ENCODE data around the gene OR13J1. TPM values are rescaled to one million over a fixed set of nuclear protein-coding genes. Genes with fewer than 3 reads are reported as not detected.

The OR13J1 gene
- total RNA-seq, 1 donor from 2014 or later = not detected

GRCh38 chr9:35861161-35861897 is 8.9 kb downstream of the OR13J1 start:
- H3K9me3 Mint-ChIP-seq = no peaks in the 10 kb centered on the region
- H3K27me3 Mint-ChIP-seq (ENCODE audit: low read depth) = peaks cover 25% of the 10 kb centered on the region
- H3K4me3 Mint-ChIP-seq = no peak overlapping the region
- H3K4me1 Mint-ChIP-seq = no peaks in the 10 kb centered on the region
- no peaks in the 10 kb centered on the region for H3K36me3 Mint-ChIP-seq (ENCODE audit: low read depth)
- DNase-seq (ENCODE audit: low read depth, low spot score) = no peak
- TF ChIP-seq CTCF (conservative IDR thresholded peaks at IDR 0.05) = no peak
- no peak overlapping the region for H3K27ac Mint-ChIP-seq (ENCODE audit: unreplicated experiment)

- Mint-ChIP-seq H3K9me3 (no peaks in the 10 kb centered on the region), H3K27ac (ENCODE audit: unreplicated experiment) (no peak overlapping the region)
Measured at GRCh38 chr9:35859990-35860339, 10.2 kb downstream of the OR13J1 start.

GRCh38 chr9:35859310-35859989 is 10.8 kb downstream of the OR13J1 start:
- no peaks in the 10 kb centered on the region for H3K36me3 Mint-ChIP-seq (ENCODE audit: low read depth)
- no peak overlapping the region for H3K27ac Mint-ChIP-seq (ENCODE audit: unreplicated experiment)
- H3K9me3 Mint-ChIP-seq = no peaks in the 10 kb centered on the region
- no peaks in the 10 kb centered on the region for H3K4me1 Mint-ChIP-seq
- no peak for TF ChIP-seq CTCF (conservative IDR thresholded peaks at IDR 0.05)
- H3K4me3 Mint-ChIP-seq = no peak overlapping the region
- DNase-seq (ENCODE audit: low read depth, low spot score) = no peak
- H3K27me3 Mint-ChIP-seq (ENCODE audit: low read depth) = peaks cover 25% of the 10 kb centered on the region

More at GRCh38 chr9:35859990-35860339, 10.2 kb downstream of the OR13J1 start:
- no peak overlapping the region for H3K4me3 Mint-ChIP-seq
- peaks cover 25% of the 10 kb centered on the region for H3K27me3 Mint-ChIP-seq (ENCODE audit: low read depth)
- no peaks in the 10 kb centered on the region for H3K4me1 Mint-ChIP-seq
- TF ChIP-seq CTCF (conservative IDR thresholded peaks at IDR 0.05) = no peak
- H3K36me3 Mint-ChIP-seq (ENCODE audit: low read depth) = no peaks in the 10 kb centered on the region
- DNase-seq (ENCODE audit: low read depth, low spot score) = no peak

GRCh38 chr9:35858458-35858857 is 11.7 kb downstream of the OR13J1 start:
- DNase-seq (ENCODE audit: low read depth, low spot score) = no peak
- Mint-ChIP-seq H3K4me1 (no peaks in the 10 kb centered on the region), H3K9me3 (no peaks in the 10 kb centered on the region), H3K4me3 (no peak overlapping the region), H3K27ac (ENCODE audit: unreplicated experiment) (peak overlapping the region; percentile 38), H3K36me3 (ENCODE audit: low read depth) (no peaks in the 10 kb centered on the region), H3K27me3 (ENCODE audit: low read depth) (peaks cover 25% of the 10 kb centered on the region)
- TF ChIP-seq CTCF (conservative IDR thresholded peaks at IDR 0.05) = no peak

- no peak overlapping the region for H3K27ac Mint-ChIP-seq (ENCODE audit: unreplicated experiment)
- DNase-seq (ENCODE audit: low read depth, low spot score) = no peak
- no peak for TF ChIP-seq CTCF (conservative IDR thresholded peaks at IDR 0.05)
- H3K4me3 Mint-ChIP-seq = no peak overlapping the region
- peaks cover 21% of the 10 kb centered on the region for H3K27me3 Mint-ChIP-seq (ENCODE audit: low read depth)
- H3K9me3 Mint-ChIP-seq = no peaks in the 10 kb centered on the region
- no peaks in the 10 kb centered on the region for H3K4me1 Mint-ChIP-seq
- no peaks in the 10 kb centered on the region for H3K36me3 Mint-ChIP-seq (ENCODE audit: low read depth)
Measured at GRCh38 chr9:35856882-35857281, 13.3 kb downstream of the OR13J1 start.

All from neural crest cell (in vitro differentiated cells).